Measurements from ENCODE around the gene SLC35B4.
"Not testable (repeated sequence)": the region's sequence is repeated elsewhere in the genome, so short reads cannot be mapped to it uniquely, and the experiment has no call there.

SLC35B4 gene

DNA sequence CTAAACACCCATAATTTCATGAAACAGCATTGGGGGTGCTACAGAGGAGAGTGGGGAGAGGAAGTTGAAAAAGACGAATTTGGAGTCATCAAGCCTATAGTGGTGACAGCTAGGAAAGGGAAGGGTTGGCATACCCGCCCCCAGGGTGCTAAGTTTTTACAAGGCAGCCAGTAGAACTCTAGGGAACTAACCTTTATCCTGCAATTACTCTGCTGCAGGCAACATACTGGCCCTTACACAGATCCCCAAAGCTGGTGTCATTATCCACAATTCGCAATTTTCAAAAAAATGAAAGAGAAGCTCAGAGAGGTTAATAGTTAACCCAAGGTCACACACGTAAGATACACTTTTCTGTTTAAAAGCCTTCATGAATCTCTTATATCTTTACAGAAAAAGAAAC, 14.2 kb upstream of the SLC35B4 start:
- no peak for DNase-seq

DNA sequence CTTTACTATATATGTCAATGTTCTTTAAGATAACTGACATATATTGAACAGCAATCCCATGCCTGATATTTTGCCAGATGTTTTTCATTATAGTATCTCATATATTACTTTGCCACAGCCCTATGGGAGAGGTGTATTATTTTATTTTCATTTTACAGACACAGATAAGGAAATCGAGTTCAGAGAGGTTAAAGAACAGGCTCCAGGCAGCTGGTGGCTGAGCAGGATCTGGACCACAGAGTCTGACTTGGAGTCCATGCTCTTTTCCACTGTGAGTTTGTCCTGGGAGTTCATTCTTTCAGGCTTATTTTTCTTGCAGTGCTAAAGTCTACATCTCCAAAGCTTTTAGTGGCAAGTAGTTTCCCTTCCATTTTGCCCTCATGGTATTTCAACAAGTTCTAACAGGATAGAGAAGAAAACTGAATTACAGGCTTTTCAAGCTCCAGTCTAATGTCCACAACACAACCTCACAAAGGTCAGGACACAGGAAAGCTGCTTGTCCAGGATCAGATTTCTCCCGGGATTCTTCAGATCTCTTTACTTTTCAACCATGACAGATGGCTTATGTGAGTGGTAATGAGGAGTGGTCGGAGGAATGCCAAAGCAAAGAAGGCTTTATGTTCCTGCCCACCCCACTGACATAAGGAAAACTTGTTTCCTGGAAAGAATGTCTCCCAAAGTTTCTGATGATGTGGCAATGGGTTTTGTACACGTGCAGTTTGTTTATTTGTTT, 13.1 kb upstream of the SLC35B4 start:
- DNase-seq: no peak

DNA sequence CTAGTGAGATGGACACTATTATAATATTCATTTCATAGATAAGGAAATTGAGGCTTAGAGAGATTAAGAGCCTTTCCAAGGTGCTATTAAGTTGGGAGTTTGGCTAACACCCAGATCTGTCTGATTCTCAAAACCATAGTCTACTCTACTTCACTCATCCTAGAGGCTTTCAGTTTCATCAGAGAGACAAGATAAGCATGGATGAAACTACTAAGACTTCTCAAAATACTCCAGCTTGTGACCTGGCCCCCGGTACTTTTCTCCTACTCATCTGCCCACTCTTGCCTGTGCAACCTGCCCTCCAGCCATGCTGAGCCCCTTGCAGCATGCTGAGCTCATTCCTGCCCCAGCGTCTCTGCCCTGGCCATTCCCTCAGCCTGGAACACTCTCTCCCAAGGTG, 12.2 kb upstream of the SLC35B4 start:
- no peak for DNase-seq

DNA sequence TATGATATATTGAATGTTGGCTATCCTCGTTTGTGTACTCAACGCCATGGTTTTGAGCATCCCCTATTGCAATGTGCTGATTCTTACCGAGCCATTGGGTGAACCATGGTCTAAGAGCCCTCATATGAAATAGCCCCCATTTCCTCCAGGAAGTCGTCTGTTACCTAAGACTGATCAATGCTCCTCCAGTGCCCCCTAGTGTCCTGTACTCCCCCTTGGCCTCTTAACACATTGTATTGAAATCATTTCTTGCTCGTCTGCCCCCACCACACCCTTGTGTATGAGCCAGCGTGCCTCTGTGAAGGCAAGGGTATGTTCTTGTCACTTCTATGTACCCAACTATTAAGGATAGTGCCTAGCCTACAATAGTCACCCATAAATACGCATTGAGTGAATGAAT, 11.2 kb upstream of the SLC35B4 start:
- peak; percentile 81 for DNase-seq

DNA sequence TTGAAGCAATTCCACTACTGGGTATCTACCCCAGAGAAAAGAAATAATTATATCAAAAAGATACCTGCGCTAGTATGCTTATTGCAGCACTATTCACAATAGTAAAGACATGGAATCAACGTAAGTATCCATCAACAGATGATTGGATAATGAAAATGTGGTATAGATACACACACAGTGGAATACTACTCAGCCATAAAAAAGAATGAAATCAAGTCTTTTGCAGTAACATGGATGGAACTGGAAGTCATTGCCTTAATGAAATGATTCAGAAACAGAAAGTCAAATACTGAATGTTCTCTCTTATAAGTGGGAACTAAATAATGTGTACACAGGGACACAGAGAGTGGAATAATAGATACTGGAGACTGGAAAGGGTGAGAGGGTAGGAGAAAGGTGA, 7.4 kb upstream of the SLC35B4 start:
- DNase-seq: no peak

DNA sequence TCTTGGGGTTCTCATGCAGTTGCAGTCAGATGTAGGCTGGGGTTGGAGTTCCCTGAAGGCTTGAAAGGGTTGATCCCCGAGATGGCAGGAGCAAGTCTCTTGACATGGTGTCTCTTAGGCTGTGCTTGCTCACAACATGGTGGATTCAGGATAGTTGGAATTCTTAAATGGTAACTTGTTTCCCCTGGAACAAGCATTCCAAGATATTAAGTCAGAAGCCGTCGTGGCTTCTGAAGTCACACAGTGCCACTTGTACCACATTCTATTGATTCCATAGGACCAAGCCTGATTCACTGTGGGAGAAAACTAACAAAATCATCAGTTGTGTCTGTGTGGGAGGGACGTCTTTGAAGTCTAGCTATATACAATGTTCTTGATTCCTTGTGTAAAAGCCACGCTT, 3.5 kb upstream of the SLC35B4 start:
- DNase-seq: no peak

DNA sequence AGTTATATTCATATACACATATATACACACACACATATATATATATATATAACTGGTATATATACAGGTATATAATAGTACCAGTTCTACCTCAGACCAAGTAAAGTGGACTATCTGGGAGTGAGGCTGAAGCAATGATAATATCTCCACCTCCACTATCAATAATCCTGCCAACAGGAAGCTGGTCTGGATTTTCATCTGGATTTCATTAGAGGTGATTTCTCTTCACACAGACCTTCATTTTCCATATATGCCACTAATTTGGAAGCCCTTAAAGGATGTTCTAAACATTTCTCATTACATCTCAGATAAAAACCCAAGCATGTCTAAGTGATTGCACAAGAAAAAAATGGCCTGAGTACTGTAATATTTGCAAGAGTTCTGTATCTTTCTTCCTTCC, 1.7 kb upstream of the SLC35B4 start:
- DNase-seq: no peak

DNA sequence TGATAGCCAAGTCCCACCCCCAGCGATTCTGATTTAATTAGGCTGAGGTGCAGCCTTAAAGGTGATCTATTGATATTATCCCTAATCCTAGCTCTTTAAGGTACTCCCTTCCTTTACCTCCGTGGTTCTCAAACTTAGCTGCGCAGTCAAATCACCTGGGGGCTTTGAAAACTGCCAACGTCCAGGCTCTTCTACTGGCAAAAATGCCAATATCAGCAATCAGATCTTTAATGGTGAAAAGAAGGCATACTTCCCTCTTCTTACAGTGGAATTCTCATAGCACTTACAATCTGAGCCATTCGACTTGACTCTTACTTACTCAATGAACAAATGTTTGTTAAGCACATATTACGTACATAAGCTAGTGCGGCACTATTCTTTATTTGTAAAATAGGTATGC, 704 bp upstream of the SLC35B4 start:
- DNase-seq: no peak

DNA sequence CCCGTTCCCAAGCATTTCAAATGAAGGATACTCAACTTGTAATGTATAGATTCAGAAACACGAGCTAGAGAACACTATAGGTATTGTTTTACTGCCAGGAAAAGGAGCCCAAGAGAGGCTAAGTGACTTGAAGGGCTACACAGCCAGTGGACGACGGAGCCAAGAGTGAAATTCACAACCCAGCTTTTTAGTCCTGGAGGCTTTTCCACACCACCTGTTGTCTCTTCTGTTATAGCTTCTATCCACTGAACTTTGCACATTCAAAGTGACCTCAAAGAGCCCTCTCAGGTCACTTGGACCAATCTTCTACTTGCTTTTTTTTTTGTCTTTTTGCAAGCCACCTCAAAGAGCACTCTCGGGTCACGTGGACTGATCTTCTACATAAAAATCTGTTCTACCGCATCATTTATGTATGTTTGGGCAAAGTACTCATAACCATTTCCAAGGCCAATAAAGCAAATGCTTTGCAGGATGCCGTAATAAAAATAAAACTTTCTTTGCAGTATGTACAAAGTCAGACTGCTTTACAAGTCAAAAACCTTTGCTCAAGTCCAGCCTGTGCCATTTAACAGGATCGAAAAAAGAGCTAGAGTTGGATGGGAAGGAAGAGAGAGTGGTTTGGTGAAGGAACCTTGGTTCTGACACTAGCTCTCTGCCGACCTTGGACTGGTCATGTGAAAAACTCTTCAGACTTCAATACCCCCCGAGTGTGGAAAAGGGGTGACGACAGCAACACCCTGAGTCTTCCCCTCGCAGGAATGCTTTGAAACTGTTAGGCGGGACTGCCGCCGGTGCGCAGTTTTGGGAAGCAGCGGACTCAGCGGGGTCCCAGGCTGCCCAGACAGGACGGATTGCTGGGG, 821 bp downstream of the SLC35B4 start:
- peak; percentile 38 for DNase-seq

DNA sequence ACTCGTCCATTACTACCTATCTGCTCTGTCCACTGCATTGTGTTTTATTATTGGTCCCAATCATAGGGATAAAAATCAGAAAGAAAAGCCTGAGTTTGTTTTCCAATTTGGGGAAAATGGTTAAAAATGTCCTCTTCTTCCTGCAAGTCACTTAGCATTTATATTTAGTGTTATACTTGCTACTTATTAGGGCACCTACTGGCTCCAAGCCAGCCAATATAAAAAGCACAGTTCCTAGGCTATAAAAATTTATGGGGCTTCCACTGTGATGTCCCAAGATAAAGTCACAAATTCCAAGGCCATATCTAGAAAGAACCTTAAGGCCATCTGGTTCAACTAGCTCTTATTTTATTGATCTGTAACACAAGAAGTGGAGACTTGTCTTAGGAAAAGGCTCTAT, 3.2 kb downstream of the SLC35B4 start:
- no peak for DNase-seq

DNA sequence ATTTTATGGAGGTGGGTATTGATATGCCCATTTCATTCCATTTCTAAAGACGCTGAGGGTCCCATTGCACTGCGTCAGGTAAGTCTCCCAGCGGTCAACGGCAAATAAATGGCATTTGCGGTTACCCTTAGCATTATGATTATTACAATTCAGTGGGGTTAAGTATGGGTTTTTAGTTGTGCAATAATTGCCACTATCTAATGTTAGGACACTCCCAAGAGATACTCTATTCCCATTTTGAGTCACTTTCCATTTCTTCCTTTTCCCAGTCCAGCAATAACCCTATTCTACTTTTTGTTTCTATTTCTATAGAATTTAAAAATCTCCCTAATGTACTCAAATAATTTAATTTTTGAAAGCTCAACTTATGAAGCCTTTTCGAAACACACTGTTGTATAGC, 4.0 kb downstream of the SLC35B4 start:
- DNase-seq: no peak

DNA sequence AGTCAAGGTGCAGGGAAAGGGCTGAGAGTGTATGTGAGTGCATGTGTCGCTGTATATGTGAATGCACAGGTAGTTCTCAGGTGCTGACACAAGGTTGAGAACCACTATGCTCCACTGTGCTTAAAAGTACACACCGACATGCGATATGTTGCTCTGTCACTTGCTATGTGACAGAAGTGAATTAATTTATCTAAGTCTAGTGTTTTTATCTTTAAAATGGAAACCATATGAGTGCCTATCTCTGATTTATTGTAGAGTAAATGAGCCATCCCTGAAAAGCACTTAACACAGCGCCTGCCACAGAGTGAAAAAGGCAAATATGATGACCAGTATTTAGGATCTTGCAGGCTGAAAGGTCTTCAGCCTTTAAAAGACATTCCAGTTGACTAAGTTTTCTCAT, 4.9 kb downstream of the SLC35B4 start:
- DNase-seq: no peak

DNA sequence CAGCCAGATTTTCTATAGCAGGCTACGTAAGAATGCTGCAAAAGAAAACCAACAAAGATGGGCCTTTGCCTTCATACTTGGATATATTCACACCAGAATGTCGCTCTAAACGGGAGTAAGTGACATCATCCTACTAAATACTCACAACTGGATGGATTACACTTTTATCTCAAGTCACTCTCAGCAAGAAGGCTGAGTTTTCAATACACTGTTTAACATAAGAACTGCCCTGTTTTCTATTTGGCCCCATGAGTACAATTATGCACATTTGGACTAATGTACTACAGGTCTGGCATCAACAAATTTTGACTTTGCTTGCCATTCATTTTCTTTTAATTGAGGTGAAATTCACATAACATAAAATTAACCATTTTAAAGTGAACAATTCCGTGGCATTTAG, 8.2 kb downstream of the SLC35B4 start:
- no peak for DNase-seq

DNA sequence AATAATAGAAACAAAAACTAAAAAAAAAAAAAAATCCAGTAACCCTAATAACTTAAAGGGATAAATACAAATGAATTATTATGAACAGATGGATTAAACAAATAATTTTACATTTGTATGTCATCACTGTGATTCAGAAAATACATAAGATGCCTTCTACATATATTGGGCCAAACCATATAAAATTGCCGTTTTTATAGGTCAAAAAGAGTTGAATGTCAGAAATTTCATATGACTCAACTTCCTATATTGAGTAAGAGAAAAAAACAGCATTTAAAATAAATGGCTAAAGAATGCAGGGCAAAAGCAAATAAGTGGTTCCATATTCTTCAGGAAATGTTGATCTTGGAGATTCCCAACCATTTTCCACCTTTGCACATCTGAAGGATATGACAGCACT, 9.4 kb downstream of the SLC35B4 start:
- DNase-seq: no peak

DNA sequence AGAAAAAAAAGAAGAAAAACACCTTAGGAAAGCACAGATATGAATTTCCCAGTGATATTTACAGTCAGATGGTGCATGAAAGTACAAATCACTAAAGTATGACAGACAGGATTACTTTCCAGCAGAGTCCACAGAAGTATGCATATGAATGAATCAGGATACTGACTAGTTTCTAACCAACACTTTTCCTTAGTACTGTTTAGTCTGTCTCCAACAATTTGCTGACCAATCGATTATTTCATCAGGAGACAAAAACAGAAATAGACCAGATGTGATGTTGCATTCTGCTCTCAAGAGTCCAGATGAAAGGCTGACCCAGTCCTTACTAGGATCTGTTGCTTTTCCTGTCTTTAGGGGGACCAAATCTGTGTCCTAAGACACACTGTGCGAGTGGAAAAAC, 14.6 kb downstream of the SLC35B4 start:
- no peak for DNase-seq

DNA sequence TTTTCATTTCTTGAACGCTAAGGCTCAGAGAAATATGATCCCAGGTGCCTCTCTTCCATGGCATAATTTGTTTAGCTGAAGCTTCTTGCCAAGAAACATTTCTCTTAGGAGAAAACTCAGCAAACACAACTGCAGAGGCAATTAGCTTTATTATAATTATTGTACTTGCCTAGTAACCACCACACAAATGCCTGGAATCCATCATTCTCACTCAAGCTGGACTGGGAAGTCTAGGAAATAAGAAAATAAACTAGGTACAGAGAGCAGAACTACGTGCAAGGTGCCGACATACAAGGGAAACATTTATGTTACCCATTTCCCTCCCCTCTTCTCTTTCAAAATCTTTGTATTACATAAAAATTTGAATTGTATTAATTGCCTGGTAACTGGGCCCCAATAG, 15.1 kb downstream of the SLC35B4 start:
- DNase-seq: no peak

DNA sequence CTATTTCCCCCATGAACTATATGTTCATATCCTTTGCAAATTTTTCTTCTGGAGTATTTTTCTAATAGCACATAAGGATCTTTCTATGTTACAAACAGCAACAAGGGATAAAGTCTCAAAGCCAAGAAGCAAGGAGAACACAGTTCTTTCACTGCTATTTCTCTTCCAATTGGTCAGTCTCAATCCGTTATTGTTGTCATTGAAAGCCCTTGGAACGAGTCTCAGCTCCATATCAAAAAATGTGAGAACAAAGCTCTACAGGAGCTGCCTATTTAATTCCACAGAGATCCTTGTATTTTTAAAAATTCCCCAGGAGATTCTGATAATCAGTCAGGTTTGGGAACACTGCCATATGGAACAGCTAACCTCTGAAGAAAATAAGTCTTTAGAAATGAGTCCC, 15.7 kb downstream of the SLC35B4 start:
- DNase-seq: no peak

DNA sequence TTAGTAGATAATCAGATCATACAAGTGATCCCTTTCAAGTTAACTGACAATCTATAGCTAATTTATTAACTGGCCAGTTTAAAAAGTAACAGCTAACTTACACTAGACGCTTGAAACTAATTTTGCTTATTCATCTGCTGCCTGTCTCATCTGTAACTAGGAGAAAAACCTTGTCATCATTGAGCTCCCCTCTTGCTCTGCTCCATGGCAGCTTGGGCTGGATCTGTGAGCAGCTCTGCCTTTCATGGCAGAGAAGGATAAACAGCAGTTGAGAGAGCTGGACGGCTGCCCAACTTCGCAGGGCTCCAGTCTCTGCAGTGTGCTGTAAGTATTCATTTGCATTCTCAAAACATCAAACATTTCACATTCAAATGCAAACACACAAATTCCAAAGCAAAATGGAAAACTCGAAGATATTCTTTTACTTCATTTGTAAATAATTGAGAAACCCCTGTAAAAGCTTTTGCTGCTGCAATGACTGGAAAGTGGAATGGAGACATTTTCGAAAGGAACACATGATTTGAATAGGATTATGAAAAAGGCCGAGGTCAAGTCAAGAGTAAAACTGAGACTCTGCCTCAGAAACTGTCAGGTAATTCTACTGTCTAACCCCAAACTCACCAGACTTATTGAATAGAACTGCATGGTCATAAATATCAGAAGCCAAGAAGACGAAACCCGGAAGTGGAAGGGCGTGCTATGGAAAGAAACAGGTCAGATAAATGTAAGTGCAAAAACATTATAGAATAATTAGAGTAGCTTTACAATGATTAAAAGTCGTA, 17.6 kb downstream of the SLC35B4 start:
- DNase-seq: no peak

DNA sequence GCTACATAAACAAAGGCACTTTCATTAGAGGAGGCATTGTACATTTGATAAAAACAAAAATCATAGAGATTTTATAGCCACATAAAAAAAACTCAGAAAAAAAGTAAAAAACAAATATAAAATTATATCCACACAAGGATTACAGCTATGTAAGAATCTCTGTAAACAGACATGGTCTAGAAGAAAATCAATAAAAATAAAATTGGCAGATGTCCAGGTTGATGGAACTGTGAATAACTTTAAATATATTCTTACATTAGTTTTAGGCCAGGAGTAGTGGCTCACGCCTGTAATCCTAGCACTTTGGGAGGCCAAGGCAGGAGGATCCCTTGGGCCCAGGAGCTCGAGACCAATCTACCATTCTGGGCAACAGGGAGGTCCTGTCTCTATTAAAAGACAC, 19.2 kb downstream of the SLC35B4 start:
- DNase-seq: no peak

DNA sequence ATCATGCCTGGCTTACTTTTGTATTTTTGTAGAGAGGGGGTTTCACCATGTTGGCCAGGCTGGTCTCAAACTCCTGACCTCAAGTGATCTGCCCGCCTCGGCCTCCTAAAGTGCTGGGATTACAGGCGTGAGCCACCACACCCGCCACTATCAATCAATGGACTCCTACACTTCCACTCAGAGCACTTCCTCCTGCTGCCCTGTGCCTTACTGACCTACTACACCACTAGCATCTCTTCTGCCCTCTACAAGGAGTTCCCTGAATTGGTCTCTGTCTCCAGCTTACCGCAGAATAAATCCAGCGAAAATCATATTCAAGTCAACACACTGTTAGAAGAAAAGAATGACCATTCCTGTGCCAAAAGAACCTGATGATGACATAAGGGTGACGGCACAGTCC, 20.7 kb downstream of the SLC35B4 start:
- DNase-seq: not testable (repeated sequence)

DNA sequence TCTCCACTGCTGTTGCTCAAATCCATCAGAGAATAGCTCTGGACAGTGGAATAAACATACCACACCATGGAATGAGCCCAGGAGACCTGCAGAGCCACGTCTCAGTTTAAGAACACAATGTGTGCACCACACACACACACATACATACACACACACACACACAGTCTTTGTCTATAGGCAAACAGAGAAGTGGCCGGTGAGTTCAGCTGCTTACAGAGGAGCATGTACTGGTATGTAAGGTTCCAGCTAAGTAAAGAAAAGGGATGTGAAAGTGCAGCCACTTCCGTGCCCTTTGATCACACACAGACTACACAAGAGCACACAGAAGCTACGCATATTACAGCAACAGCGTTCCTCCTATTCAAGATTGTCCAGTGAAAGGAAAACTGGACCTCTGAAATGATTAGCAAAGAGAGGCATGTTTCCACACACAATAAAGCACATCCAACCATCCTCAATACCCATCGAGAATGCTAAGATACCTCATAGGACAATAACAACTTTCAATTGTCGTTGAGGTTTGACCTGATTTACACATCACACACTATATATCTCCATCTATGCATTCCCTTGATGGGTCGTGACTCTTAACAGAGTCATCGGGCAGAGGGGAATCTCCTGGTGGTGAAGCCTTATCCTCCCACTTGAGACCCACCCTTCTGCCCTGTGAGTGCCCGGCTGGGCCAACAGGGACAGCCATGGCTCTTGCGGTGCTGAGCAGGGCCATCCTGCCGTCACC, 23.6 kb downstream of the SLC35B4 start:
- no peak for DNase-seq

DNA sequence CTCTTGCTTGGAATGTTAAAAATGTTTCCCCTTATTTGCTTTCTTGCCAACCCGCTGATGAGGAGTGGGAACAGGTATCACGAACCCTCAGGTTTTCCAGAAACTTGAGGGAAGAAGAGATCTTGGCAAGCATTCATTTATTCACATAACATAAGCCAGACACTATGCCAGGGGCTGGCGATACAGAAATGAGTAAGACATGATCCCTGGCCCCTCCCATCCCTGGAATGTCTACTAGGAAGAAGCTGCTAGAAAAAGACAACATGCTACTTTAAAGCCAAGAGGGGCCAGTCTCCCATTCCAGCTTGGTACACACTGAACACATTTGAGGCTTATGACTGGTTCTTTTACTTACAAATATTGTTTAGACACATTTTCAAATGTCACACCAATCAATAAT, 26.4 kb downstream of the SLC35B4 start:
- DNase-seq: no peak

DNA sequence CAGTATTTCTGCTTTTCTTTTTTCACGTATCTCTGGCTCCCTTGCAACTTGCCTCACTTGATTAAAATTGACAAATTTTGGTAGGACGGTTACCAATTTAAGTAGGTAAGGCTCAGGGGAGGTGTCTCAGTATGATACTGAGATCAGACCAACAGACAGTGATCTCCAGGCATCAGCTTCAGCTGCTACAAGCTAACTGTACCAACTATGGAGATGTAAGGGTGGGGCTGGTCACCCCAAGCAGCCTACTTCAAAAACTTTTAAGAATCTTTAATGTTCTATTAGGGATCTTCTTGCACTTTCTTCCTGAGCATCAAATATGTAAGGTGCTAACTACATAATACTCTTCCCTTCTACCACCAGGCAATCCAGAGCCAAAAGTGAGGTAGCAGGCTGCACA, 26.9 kb downstream of the SLC35B4 start:
- DNase-seq: no peak
